Lower leg skin (tissue), 4 donors: ENCODE results near the gene DTNB. TPM values are rescaled to one million over a fixed set of nuclear protein-coding genes. Genes with fewer than 3 reads are reported as not detected.
A peak's percentile ranks its signal among the peaks of the same experiment; 100 is the strongest.

ENCODE experiments used
- DNase-seq, 2 donors: peaks; one replicate each; pipeline ENCODE4 v3.0.0-alpha.2; 2019; ENCODE audit warnings: low spot score in 2 of 2
- H3K4me3 ChIP-seq: fragments of 200-600 bp; sonication (generic); 2 replicates; pipeline ENCODE4 v1.5.1; 2017; ENCODE audit warnings: mild to moderate bottlenecking, low read depth; ENCODE audit not compliant: poor library complexity, severe bottlenecking
- POLR2A ChIP-seq, 2 donors: fragments of 450-650 bp; IDR thresholded peaks; one replicate each; pipeline ENCODE4 v1.6.1; 2016 to 2017; ENCODE audit warnings: antibody characterized with exemption in 2 of 2, mild to moderate bottlenecking in 1 of 2, moderate library complexity in 1 of 2
- WGBS, 2 donors: methylation state at CpG; one replicate each; pipeline ENCODE4 v1.1.5; 2018; 5-methylcytosine and 5-hydroxymethylcytosine counted together
- intact Hi-C: fragments of 100-400 bp; cut with DNase I; formaldehyde crosslinking; loops from one replicate; pipeline ENCODE4 v1.15.0; 2023; ENCODE audit warnings: low total_unique reads
- total RNA-seq, 4 donors: library from RNA; depleted of rRNA; stranded (reverse); fragments of >200 nt; gene quantifications; one replicate each; pipeline ENCODE4 v1.1.0, GENCODE V29; 2016
- TF ChIP-seq, protein P1 (sequence below), 3 donors: fragments of 450-650 bp; IDR thresholded peaks; one replicate each; pipeline ENCODE4 v1.5.1; 2016; ENCODE audit warnings: antibody characterized with exemption in 3 of 3, mild to moderate bottlenecking in 3 of 3, moderate library complexity in 2 of 3

The DTNB gene
- total RNA-seq, 4 donors from 2014 or later = 8.8 to 15.2 (median 12.7) TPM

DNA sequence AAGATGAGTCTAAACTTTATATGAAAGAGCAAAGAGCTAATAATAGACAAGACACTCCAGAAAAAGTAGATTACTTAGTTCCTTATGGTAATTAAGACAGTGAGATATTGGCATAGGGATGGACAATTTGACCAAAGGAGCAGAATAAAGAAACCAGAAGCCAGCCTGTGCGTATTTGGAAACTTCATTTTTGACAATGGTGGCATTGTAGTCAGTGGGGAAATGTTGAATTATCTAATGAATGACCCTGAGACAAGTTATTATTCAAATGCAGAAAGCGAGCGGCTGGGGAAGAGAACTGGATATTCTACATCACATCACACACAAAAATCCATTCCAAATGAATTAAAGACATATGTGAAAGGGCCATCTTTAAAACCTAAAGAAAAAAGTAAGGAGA lies 144.3 kb downstream of the DTNB start:
- no peak for DNase-seq
- intact Hi-C loops = no loop called here
- TF ChIP-seq, protein P1, sequence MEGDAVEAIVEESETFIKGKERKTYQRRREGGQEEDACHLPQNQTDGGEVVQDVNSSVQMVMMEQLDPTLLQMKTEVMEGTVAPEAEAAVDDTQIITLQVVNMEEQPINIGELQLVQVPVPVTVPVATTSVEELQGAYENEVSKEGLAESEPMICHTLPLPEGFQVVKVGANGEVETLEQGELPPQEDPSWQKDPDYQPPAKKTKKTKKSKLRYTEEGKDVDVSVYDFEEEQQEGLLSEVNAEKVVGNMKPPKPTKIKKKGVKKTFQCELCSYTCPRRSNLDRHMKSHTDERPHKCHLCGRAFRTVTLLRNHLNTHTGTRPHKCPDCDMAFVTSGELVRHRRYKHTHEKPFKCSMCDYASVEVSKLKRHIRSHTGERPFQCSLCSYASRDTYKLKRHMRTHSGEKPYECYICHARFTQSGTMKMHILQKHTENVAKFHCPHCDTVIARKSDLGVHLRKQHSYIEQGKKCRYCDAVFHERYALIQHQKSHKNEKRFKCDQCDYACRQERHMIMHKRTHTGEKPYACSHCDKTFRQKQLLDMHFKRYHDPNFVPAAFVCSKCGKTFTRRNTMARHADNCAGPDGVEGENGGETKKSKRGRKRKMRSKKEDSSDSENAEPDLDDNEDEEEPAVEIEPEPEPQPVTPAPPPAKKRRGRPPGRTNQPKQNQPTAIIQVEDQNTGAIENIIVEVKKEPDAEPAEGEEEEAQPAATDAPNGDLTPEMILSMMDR (IDR thresholded peaks at IDR 0.05) = no peak
- TF ChIP-seq POLR2A (IDR thresholded peaks at IDR 0.05) = no peak
- H3K4me3 ChIP-seq = no peak overlapping the region
- 70 to 82% methylated on average over 3 of the region's 3 CpGs for WGBS, 2 donors

DNA sequence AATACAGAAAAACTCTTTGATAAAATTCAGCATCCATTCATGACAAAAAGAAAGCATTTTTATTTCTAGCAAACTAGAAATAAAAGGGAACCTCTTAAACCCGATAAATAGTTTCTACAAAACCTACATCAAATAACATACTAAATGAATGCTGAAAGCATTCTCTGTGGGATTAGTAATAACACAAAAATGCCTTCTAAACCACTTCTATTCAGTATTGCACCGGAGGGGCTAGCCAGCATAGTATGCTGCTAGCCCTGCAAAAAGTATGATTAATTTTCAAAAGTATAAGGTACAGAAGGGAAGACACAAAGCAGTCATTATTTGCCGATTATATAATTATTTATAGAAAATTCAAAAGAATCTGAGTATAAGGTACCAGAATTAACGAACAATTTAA lies 145.2 kb downstream of the DTNB start:
- intact Hi-C loops = no loop called here
- TF ChIP-seq POLR2A (IDR thresholded peaks at IDR 0.05) = no peak
- WGBS, 2 donors = 82 to 83% methylated on average over 4 of the region's 4 CpGs
- no peak for DNase-seq
- no peak overlapping the region for H3K4me3 ChIP-seq

DNA sequence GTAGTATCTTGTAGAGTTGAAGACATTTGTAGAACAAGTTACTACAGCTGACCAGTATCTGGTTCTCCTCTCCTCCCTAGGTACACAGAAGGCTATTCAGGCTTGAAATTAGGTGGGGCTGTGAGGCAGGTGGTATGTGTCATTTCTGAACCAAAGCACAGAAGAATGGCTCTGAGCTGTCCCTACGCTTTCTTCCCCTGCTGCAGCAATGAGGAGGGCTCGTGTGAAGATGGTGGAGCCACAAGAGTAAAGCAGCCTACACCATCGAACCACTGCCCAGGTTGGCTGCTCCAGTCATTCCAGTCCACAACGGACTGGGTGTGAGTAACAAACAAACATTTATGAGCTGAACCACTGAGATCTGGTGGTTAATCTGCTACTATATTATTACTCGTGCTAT lies 148.9 kb downstream of the DTNB start:
- DNase-seq = no peak
- intact Hi-C loops = no loop called here

DNA sequence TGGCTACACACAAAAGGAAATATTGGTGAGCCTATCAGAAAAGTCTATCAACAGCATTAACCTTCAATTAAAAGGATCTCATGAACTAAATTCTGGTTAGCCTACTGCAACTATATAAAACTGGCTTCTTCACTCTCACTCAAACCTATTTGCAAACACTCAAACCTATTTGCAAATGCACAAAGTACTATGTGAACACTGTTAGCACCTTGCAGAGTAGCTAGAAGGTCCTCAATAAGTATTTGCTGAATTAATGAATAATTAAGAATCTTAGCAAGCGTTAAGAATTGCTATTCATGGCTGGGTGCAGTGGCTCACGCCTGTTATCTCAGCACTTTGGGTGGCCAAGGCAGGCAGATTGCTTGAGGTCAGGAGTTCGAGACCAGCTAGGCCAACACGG lies 150.3 kb downstream of the DTNB start:
- intact Hi-C loops = no loop called here
- no peak overlapping the region for H3K4me3 ChIP-seq
- 94 to 96% methylated on average over 4 of the region's 4 CpGs for WGBS, 2 donors
- DNase-seq = no peak
- TF ChIP-seq, protein P1 (IDR thresholded peaks at IDR 0.05) = no peak
- TF ChIP-seq POLR2A (IDR thresholded peaks at IDR 0.05) = no peak

More for the DNA sequence above, 148.9 kb downstream of the DTNB start:
- TF ChIP-seq POLR2A (IDR thresholded peaks at IDR 0.05) = no peak
- TF ChIP-seq, protein P1 (IDR thresholded peaks at IDR 0.05) = no peak
- no peak overlapping the region for H3K4me3 ChIP-seq
- 94 to 95% methylated on average over 5 of the region's 5 CpGs for WGBS, 2 donors

DNA sequence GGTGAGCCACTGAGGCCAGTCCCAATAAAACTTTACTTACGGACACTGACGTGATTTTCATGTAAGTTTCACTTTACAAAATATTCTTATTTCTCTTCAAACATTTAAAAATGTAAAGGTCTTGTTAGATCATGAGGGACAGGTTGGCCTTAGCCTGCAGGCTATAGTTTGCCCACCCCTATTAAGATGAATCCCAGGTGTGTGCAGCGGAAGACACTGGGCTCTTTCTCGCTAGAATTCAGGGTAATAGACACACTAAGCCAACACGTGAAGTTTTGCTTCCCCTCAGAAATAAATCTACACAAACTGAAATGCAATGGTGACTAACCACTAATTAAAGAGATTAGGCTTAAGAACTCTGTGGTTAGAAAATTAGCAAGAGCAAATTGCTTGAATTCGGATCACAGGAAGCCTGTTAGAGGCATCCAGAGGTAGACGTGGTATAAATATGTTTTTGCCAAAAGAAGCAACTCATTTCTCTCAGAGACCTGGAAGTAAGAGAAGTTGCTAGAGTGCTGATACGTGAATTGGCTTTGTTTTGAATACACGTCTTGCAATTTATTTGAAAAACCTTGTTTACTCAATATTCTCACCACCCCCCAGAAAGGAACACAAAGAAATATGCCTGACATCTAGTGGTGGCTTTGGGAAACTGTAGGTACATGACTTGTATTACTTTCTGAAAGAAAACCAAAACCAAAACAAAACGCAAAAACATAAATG lies 151.6 kb downstream of the DTNB start:
- 37 to 45% methylated on average over 10 of the region's 10 CpGs for WGBS, 2 donors

DNA sequence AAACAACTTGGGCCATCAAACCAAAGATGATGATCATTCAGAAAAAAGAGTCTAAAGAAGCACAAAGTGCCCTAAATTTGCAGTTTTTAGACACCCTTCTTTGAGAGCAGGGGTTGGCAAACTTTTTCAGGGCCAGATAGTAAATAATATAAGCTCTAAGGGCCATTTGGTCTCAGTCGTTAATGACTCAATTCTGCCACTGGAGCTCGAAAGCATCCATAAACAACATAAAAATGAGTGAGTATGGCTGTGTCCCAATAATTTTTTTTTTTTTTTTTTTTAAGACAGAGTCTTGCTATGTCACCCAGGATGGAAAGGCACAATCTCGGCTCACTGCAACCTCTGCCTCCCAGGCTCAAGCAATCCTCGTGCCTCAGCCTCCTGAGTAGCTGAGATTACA lies 152.3 kb downstream of the DTNB start:
- WGBS, 2 donors = 75 to 77% methylated on average over 4 of the region's 4 CpGs
- TF ChIP-seq POLR2A (IDR thresholded peaks at IDR 0.05) = no peak
- TF ChIP-seq, protein P1 (IDR thresholded peaks at IDR 0.05) = no peak
- no peak for DNase-seq
- H3K4me3 ChIP-seq = no peak overlapping the region
- intact Hi-C loops = no loop called here

More for the DNA sequence above, 151.6 kb downstream of the DTNB start:
- no peak for TF ChIP-seq POLR2A (IDR thresholded peaks at IDR 0.05)
- TF ChIP-seq, protein P1 (IDR thresholded peaks at IDR 0.05) = peak in 1 of 3 donors; percentile 34
- intact Hi-C loops = no loop called here
- H3K4me3 ChIP-seq = no peak overlapping the region
- no peak for DNase-seq
